Cortex of kidney (tissue), 1 donor: Measurements from ENCODE around the gene VDAC2.
"Not testable (repeated sequence)": the region's sequence is repeated elsewhere in the genome, so short reads cannot be mapped to it uniquely, and the experiment has no call there.

ENCODE experiments used
- DNase-seq: peaks from one replicate; lab custom pipeline; 2025; lab: John Stamatoyannopoulos, UW

The VDAC2 gene, protein sequence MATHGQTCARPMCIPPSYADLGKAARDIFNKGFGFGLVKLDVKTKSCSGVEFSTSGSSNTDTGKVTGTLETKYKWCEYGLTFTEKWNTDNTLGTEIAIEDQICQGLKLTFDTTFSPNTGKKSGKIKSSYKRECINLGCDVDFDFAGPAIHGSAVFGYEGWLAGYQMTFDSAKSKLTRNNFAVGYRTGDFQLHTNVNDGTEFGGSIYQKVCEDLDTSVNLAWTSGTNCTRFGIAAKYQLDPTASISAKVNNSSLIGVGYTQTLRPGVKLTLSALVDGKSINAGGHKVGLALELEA

DNA sequence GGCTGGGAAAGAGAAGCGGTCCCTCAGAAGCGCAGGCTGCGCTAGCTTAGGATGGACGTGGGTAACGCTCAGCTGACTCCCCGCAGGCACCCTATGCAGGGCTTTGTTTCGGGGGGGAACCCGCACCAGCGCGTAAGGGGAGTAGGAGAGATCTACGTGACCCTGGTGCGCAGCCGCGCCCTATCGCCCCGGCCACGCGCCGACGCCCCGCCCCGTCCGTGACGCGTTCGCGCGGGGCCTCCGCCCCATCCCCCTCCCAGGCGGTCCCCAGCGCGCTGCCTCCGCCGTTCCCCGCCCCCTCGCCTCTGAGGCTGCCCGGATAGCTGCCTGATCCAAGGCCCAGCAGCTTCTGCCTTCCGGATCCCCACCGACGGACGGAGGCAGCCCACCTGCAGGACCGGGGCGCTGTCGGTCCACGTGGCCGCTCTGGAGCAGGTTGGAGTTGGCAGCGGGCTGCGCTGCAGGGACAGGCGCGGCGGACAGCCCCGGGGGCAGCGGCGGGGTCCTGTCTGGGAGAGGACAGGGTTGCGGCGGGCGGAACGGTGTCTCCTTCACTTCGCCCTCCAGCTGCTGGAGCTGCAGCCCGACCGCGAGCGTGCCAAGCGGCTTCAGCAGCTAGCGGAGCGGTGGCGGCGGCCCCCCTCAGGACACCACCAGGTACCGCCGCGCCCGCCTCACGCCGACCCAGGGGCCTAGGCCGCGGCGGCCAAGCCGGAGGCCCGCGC is at the start of gene VDAC2:
Gene VDAC2, plus strand, starts transcription at position 515 of the 725 bp plus-strand sequence. CDS start 363 bp downstream, outside the sequence.
- no peak for DNase-seq

DNA sequence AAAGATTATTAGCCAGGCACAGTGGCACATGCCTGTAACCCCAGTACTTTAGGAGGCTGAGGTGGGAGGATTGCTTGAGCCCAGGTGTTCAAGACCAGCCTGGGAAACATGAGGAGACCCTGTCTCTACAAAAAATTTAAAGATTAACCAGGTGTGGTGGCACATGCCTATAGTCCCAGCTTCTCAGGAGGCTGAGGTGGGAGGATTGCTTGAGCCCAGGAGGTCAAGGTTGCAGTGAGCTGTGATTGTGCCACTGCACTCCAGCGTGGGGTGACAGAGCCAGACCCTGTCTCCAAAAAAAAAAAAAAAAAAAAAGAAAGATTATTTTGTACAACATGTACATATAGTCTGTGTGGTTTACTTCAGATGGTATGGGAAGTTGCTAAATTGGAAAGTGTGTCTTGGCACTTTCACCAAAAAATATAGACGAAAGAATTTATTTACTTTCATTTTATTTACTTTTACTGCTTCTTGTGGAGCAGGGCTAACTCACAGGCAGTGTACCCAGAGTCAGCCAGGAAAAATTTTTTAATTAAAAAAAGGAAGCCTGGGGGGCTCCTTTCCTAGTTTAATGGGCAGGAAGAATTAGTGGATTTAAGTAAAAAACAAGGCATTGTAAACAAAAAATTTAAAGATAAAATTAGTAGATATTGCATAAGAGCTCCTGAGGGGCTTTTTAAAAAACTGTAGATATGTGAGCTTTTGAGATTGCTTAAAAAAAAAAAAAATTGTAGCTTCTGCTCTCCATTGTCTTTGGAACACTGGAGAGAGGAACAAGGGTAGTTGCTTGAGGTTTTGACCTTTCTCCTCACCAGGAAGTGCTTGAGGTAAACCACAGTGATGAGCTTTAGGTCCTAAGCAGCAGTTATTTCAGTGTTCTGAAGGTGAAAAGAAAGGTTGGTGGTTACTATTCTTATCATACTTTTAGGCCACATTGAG is 44.6 kb upstream of the VDAC2 start:
- DNase-seq, result no peak

DNA sequence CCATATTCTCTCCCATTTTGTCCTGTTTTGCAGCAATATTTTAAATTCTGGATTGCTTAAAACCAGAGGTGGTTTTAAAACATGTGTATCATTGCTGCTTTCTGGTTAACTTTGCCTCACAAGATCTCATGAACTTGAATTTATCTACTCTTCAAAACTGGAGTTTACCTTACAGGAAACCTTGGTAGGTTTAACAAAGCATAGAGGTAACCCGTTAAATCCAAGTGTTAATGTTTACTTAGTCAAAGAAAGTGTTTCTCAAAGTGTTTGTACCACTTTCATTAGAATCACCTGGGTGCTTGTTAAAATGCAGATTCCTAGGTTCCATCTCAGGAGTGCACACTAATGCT is 44.0 kb upstream of the VDAC2 start:
- no peak for DNase-seq

DNA sequence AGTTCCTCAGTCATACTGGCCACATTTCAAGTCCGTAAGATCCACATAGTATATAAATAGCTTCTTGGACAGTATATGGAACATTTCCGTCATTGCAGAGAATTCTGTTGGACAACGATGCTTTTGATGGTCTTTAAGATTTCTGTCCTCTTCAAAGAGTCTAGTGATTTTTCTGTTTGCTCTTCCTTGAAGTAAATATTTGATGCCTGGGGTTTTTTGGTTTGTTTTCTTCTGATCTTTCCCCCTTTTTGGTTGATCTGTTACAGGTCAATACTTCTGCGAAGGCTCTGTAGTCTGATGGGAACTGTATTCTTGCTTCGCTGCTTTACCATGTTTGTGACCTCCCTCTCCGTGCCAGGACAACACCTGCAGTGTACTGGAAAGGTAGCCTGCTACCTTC is 42.3 kb upstream of the VDAC2 start:
- DNase-seq, result no peak

DNA sequence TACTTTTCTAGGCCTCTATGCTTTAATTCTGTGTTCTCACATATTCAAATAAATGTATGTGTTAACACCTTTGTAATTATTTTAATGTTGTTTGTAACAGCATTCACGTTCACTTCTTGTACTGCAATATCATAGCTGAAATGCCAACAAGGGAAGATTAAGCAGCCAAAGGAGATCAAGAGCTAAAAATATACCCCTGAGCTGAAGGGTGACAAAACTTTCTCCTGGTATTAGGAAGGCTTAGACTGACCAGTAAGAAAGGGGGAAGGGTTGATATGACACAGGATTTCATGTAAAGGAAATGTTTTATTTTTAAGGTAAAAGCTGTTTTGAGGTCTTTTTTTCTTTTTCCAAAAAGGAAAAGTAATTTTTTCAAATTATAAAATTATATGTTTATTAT is 40.4 kb upstream of the VDAC2 start:
- no peak for DNase-seq

DNA sequence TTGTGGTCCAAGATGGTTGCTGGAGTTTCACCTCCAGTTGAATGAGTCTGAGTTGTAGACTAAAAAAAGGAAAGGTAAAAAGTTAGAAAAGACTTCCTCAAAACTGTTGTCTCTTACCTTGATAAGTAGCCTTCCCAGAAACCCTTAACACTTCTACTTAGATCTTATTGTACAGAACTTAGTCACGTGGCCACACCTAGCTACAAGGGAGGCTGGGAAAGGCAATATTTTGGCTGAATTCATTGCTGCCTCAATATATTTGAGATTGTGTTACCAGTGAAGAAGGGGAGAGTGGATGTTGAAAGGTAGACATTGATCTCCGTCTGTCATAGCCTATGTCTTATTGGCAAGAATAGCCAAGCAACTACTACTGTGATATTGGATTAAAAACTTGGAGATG is 35.5 kb upstream of the VDAC2 start:
- no peak for DNase-seq

DNA sequence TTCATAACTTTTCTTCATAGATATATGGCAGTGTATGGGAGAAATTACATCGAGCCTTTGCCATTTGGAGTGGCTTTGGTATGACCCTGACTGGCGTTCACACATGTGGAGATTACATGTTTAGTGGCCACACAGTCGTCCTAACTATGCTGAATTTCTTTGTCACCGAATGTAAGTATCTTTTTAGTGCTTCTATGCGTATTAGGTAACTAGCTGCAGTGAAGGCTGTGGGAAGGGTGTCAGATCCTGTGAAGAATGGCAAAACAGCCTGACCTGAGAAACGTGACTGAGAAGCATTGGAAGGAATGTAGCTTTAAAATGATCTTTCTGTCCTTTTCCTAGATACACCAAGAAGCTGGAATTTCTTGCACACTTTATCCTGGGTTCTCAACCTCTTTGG is 34.5 kb upstream of the VDAC2 start:
- no peak for DNase-seq

DNA sequence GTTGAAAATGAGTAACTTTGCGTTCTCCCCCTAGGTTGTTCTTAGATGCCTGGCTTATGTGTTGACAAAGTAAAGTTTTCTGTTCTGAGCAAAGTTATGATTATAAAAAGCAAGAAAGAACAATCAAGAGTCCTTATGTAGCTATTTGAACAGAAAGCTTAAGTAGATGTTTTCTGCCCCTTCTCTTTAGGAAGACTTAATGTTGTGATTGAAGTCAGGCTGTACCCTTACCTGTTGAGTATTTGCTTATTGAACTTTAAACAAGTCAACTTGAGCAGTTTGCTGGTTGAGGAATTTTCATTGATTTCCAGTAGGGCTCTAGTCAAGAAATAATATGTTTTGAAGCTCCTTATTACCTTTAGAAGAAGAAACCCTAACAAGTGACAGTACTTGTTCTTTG is 33.9 kb upstream of the VDAC2 start:
- DNase-seq, result no peak

DNA sequence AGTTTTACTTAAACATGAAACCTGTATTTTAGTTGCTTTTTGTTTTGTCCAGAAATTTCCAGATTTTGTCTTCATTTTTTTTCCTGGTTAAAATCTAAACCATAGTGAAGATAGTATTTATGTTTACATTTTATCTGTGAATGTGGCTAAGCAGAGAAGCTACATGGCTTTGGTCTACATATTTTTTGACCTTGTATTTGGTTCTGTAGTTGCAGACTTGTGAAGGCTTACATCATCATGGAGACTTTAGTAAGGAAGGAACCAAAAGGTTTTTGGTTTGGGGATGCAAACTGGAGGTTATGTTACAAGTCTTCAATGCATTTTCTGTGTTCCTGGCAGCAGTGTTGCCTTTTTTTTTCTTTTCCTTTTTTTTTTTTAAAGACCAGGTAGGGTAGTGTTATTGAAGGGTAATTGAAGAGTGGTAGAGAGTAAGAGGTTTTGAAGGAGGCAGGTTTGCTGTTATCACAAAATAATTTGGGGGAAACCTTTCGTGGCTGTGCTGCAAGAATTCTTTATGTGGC is 30.9 kb upstream of the VDAC2 start:
- no peak for DNase-seq

DNA sequence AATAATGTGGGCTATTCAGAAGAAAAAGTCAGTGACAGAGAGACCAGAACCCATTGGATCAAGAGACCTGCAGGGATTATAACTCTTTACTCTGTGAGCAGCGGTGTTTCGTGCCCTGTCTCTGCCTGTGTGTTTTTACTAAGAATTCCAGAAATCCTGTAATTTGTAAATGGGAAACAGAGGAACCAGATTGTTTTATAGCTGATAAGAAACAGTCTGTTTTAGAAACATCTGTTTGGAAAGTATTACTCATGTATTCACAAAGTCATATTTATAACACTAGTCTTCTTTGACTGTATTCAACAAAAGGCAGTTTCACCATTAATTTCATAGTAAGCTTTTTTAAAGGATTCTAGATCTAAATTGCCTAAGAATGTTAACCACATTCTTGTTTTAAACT is 30.0 kb upstream of the VDAC2 start:
- DNase-seq, result no peak

DNA sequence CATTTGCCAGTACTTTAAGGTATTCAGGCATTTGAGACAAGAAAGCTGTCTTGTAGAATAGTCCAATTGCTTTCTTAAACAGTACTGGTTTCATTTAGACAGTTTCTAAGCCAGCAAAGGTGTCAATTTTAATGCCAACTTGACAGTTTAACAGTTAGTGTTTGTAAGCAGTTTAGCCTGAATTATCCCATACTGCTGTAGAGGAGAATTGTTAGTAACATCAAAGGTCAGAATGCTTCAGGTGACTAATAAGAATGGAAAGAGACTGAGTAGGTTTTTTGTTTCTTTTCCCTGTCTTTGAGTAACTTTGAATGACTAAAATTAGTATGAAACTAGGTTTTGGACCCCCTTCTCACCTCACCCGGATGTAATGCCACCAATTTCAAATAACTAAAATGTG is 29.5 kb upstream of the VDAC2 start:
- no peak for DNase-seq

DNA sequence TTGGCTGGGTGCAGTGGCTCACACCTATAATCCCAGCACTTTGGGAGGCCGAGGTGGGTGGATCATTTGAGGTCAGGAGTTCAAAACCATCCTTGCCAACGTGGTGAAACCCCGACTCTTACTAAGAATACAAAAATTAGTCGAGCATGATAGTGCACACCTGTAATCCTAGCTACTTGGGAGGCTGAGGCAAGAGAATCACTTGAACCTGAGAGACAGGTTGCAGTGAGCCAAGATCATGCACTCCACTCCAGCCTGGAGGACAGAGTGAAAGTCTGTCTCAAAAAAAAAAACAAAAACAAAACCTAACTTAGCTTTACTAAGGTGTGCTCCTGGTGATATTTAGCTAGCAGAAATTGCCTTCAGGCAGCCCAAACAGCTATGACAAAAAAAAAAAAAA is 24.3 kb upstream of the VDAC2 start:
- DNase-seq, result no peak

DNA sequence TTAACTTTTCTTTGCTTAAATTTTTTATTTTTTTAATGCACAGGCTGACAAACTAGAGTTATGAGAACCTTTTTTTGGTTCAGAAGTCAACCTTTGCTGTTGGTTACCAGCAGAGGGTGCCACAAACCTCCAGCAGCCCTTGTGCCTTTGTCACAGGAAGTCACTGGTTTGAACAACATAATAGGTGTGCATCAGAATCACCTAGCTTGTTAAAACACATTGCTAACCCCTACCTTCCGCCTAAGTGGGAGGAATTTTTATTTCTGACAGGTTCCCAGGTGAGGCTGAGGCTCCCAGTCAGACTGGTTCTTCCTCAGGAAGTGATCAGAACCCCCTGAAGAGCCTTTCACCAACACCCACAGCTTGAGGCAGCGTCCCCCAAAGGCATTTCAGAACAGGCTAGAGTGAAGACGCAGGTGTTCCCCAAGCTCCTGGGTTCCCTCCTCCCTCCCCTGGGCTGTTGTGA is 22.6 kb upstream of the VDAC2 start:
- DNase-seq, result no peak

DNA sequence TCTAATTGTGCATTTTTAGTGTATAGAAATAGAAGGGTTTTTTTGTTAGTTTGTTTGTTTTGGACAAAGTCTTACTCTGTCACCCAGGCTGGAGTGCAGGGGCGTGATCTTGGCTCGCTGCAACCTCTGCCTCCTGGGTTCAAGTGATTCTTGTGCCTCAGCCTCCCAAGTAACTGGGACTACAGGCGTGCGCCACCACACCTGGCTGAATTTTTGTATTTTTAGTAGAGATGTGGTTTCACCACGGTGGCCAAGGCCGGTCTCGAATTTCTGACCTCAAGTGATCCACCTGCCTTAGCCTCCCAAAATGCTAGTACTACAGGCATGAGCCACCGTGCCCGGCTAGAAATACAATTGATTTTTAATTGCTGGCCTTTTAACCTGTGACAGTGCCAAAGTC is 22.1 kb upstream of the VDAC2 start:
- DNase-seq, result not testable (repeated sequence)

DNA sequence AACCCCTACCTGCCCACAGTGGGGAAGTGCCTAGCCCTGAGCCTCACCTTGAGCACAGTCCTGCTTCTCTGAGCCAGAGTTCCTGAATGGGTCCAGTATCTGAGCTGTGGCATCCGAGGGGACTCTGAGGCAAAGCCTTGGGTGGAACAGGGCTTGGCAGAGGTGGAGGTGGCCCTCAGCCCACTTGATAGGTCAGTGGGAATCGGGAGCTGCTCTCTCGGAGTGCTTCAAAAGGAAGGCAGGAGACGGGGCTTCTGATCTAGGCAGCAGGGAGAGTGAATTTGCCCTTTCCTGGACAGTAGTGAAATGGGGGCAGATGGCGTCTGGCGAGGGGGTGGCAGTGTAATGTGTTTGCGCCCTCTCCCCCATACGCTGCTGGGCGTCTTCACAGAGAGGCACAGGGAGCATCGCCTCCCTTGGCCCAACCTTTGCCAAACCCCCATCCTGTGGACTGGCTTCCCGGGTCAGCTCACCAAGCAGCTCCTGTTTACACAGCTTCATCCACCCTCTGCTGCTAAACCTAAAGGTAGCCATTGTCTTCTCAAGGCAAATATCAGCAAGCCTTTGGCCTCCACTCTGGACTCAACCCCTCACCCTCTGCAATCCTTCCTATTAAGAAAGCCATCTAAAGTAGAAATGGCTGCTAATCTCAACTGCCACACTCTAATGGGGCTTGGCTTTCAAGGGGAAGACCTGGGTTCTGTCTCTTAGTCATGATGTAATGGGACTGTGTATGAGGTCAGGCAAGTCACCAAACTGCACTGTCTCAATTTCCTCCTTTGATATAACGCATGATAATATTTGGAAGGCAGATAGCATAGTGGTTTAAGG is 21.1 kb upstream of the VDAC2 start:
- DNase-seq, result no peak

DNA sequence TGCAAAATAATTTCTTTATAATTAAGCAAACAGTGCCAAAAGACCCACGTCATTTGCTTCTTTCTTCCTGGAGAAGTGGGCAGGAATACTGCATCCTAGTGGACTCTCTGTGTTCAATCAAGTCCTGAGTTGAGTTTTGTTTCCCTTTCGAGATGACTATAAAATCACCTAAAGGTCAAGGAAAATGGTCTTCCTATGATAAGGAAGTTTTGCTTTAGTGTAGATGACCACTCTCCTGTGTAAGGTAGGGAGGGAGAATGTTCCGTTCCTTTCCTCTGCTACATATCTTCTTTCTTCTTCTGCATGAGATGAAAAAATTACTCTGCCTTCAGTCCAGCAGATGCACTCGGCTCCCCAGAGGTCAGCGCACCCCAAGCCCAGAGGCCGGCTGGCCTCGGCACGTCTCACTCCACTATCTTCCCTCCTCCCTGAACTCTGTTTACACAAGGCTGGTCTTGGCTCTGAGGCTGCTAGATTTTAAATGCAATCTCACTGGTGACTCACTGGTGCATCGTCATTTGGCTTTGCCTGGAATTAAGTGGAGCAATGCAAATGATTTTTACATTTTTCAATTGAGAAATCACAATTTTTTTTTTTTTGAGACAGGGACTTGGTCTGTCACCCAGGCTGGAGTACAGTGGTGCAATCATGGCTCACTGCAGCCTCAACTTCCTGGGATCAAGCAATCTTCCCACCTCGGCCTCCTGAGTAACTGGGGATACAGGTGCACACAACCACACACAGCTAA is 18.6 kb upstream of the VDAC2 start:
- DNase-seq, result no peak

DNA sequence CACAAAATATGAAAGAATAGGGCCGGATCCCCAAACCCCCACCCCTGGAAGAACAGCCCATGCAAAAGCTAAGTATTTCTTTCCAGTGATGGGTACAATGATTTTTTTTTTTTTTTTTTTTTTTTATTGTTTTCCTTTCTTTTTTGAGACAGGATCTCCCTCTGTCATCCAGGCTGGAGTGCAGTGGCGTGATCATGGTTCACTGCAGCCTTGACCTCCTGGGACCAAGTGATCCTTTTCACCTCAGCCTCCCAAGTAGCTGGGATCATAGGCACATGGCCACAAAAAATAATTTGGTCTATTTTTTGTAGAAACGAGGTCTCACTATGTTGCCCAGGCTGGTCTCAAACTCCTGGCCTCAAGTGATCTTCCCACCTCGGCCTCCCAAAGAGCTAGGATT is 16.0 kb upstream of the VDAC2 start:
- not testable (repeated sequence) for DNase-seq

DNA sequence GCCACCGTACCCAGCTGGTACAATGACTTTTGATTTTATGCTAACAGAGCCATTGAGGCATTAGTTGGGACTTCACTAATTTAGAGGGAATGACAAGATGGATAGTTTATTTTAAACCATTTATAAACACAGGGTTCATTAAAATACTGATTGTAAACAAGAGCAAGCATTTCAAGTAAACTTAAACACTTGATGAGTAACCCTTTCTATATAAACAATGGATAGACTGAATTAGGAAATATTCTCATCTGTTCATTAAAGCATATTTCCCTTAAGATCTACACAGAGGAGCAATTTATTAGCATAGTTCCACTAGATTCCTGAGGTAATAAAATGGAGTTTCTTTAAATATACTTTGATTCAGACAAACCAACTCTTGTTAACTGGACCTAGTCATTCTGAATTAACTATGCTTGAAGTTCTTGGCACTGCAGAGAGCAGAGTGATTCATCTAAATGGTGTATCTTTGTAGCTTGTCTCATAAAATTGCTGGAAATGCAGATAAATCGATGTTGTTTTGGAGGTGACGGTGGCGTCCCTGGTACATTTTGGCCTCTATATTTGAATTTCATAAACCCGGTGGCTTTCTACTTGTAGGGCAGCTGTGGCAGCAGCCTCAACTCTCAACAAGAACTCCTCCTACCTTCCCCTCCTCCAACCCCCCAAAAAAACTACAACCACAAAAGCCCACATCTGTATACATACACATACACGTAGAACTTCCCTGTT is 15.4 kb upstream of the VDAC2 start:
- DNase-seq, result no peak

DNA sequence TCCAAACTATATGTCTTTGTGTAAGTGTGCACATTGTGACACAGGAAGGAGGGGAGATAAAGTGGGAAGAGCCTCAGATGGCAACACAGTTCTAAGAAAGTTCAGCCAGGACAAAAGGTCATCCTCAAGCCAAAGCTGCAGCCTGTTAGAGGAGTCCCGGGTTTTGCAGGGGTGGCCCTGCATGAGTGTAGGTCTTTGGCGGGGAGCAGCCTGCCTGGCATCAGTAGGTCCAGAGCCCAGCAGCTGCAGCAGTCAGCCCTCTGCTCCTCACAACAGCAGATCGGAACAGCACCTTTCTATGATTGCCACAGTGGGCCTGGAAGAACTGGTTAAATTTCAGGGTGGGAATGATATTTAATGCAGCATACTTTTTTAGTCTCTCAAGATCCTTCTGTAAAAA is 13.5 kb upstream of the VDAC2 start:
- no peak for DNase-seq

DNA sequence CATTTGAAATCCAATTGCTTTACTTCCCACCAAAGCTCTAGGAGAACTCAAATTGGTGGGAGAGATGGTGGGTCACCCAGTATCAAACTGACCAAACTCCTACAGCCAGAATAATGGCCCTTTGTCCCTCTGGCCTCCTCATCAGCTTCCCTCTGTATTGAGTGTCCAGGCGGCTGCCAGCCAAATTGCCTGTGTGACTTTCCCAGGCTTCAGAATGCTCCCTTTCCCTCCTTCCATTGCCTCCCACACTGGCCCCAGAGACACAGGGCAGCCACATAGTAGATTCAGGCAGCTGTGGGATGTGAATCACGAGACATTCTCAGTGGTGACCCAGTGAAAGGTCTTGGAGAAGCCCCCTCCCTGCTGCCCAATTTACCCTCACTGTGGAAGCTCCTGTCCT is 12.7 kb upstream of the VDAC2 start:
- DNase-seq, result no peak
